ENCODE results near the gene ERVMER34-1. TPM values are rescaled to one million over a fixed set of nuclear protein-coding genes. Genes with fewer than 3 reads are reported as not detected.

Gene ERVMER34-1
- polyA plus RNA-seq, 3 donors: not detected

DNA sequence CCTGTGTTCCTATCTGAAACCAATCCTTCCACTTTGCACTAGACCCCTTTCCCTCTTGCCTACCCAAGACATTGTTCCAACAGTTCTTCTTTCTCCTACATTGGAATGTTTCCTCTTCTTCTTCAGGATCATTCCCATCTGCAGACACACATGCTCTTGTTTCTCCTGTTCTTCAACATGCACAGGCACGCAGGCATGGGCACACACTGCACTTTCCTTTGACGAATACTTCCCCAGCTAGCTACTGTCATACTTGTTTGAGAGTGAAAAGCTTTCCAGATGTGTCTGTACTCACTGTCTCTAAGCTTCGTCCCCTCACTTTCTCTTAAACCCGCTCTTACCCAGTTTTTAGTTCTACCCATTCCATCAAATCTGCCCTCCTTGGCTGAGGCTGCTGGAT lies 31.8 kb upstream of the ERVMER34-1 start:
- Mint-ChIP-seq H3K4me3 (no peak overlapping the region), H3K27ac (no peak overlapping the region), H3K9me3 (peaks cover 0 to 14% (median 7%) of the 10 kb centered on the region in 7 donors), H3K27me3 (ENCODE audit: low read depth in 3 of 3) (peaks cover 0 to 2% (median 0%) of the 10 kb centered on the region in 3 donors), H3K36me3 (no peaks in the 10 kb centered on the region), H3K4me1 (no peaks in the 10 kb centered on the region)
- intact Hi-C loops (cut with micrococcal nuclease): no loop called here
- Histone ChIP-seq H3K27ac (ENCODE audit: low read depth in 1 of 2, low read length in 2 of 2) (no peak overlapping the region), H3K27me3 (ENCODE audit: control insufficient read depth in 2 of 2, insufficient read depth in 2 of 2, low read length in 2 of 2) (no peaks in the 10 kb centered on the region), H3K4me3 (replicated peaks in 1 of 3; ENCODE audit: low read depth in 2 of 3, low read length in 3 of 3) (no peak overlapping the region), H3K79me2 (ENCODE audit: insufficient read depth, low read length) (no peaks in the 10 kb centered on the region), H4K20me1 (ENCODE audit: insufficient read depth, low read length) (no peaks in the 10 kb centered on the region), H3K36me3 (replicated peaks in 1 of 2; ENCODE audit: control insufficient read depth in 1 of 2, insufficient read depth in 2 of 2, low read length in 2 of 2) (no peaks in the 10 kb centered on the region), H3K9me3 (replicated peaks in 1 of 2; ENCODE audit: control insufficient read depth in 1 of 2, insufficient read depth in 1 of 2, low read length in 2 of 2) (no peaks in the 10 kb centered on the region), H2AFZ (ENCODE audit: insufficient read depth, low read depth, low read length, poor library complexity, severe bottlenecking) (no peak overlapping the region), H3K9ac (ENCODE audit: insufficient read depth, low read length, poor library complexity, severe bottlenecking) (no peak overlapping the region), H3K4me2 (replicated peaks; ENCODE audit: extremely low read depth, low read length, poor library complexity, severe bottlenecking) (no peak overlapping the region), H3K4me1 (ENCODE audit: control insufficient read depth in 1 of 2, insufficient read depth in 2 of 2, low read length in 2 of 2) (no peaks in the 10 kb centered on the region)
- WGBS (ENCODE audit: insufficient coverage): 100% methylated on average over 3 of the region's 4 CpGs
- no peak for DNase-seq
- TF ChIP-seq, protein P1, sequence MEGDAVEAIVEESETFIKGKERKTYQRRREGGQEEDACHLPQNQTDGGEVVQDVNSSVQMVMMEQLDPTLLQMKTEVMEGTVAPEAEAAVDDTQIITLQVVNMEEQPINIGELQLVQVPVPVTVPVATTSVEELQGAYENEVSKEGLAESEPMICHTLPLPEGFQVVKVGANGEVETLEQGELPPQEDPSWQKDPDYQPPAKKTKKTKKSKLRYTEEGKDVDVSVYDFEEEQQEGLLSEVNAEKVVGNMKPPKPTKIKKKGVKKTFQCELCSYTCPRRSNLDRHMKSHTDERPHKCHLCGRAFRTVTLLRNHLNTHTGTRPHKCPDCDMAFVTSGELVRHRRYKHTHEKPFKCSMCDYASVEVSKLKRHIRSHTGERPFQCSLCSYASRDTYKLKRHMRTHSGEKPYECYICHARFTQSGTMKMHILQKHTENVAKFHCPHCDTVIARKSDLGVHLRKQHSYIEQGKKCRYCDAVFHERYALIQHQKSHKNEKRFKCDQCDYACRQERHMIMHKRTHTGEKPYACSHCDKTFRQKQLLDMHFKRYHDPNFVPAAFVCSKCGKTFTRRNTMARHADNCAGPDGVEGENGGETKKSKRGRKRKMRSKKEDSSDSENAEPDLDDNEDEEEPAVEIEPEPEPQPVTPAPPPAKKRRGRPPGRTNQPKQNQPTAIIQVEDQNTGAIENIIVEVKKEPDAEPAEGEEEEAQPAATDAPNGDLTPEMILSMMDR (IDR thresholded peaks at IDR 0.05): no peak

DNA sequence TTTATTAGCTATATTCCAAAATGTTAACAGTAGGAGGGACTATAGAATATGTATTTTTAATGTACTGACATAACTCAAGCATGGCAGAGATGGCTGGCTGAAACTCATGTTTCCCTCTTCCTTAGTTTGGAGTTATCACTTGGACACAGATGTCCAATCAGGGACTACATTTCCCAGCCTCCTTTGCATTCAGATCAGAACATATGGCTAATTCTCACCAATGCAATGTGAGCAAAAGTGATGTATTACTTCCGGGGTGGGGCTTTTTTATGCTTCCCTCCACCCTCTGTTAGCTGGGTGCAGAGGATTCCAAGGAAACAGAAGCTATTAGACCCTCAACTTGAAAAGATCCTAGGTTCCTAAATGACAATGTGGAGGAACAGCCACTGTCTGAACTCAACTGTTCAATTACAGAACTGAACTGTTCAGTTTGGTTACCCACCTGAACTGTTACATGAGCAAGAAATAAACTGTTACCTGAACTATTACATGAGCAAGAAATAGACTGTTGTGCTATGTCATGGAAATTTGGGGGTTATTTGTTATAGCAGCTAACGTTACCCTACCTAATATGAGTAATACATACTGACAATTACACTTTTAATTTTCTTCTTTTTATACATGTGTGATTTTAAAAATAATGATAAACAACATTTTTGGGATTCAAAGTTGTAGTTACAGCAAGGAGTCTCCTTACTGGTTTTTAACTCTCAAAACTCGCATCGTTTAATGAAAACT lies 29.6 kb upstream of the ERVMER34-1 start:
- no peak for DNase-seq
- TF ChIP-seq, protein P1 (IDR thresholded peaks at IDR 0.05): no peak
- no peak overlapping the region for H3K4me3 Mint-ChIP-seq
- H3K36me3 Mint-ChIP-seq: no peaks in the 10 kb centered on the region
- peaks cover 0 to 2% (median 1%) of the 10 kb centered on the region in 3 donors for H3K27me3 Mint-ChIP-seq (ENCODE audit: low read depth in 3 of 3)
- Histone ChIP-seq H4K20me1 (ENCODE audit: insufficient read depth, low read length) (no peaks in the 10 kb centered on the region), H2AFZ (ENCODE audit: insufficient read depth, low read depth, low read length, poor library complexity, severe bottlenecking) (no peak overlapping the region), H3K27me3 (ENCODE audit: control insufficient read depth in 2 of 2, insufficient read depth in 2 of 2, low read length in 2 of 2) (no peaks in the 10 kb centered on the region), H3K79me2 (ENCODE audit: insufficient read depth, low read length) (no peaks in the 10 kb centered on the region), H3K9me3 (replicated peaks in 1 of 2; ENCODE audit: control insufficient read depth in 1 of 2, insufficient read depth in 1 of 2, low read length in 2 of 2) (peaks cover 0 to 3% of the 10 kb centered on the region in 2 donors), H3K9ac (ENCODE audit: insufficient read depth, low read length, poor library complexity, severe bottlenecking) (no peak overlapping the region), H3K36me3 (replicated peaks in 1 of 2; ENCODE audit: control insufficient read depth in 1 of 2, insufficient read depth in 2 of 2, low read length in 2 of 2) (no peaks in the 10 kb centered on the region), H3K4me3 (replicated peaks in 1 of 3; ENCODE audit: low read depth in 2 of 3, low read length in 3 of 3) (no peak overlapping the region), H3K4me2 (replicated peaks; ENCODE audit: extremely low read depth, low read length, poor library complexity, severe bottlenecking) (no peak overlapping the region), H3K27ac (ENCODE audit: low read depth in 1 of 2, low read length in 2 of 2) (no peak overlapping the region), H3K4me1 (ENCODE audit: control insufficient read depth in 1 of 2, insufficient read depth in 2 of 2, low read length in 2 of 2) (no peaks in the 10 kb centered on the region)
- no peaks in the 10 kb centered on the region for H3K4me1 Mint-ChIP-seq
- H3K9me3 Mint-ChIP-seq: peaks cover 5 to 22% (median 9%) of the 10 kb centered on the region in 7 donors
- WGBS (ENCODE audit: insufficient coverage): no CpG with 5 or more reads among the region's 4 CpGs
- intact Hi-C loops (cut with micrococcal nuclease): no loop called here
- H3K27ac Mint-ChIP-seq: no peak overlapping the region
